ENCODE measurements around the gene MLKL. TPM values are rescaled to one million over a fixed set of nuclear protein-coding genes. Genes with fewer than 3 reads are reported as not detected.
"Not testable (repeated sequence)": the region's sequence is repeated elsewhere in the genome, so short reads cannot be mapped to it uniquely, and the experiment has no call there.

The MLKL gene
- polyA plus RNA-seq, 1 donor (not counting 4 experiments of a cell fraction or from before 2014, with no cell fraction given), result 12.5 TPM

GRCh38 chr16:74677868-74678267, 22.8 kb downstream of the MLKL start:
- no peak for FAIRE-seq
- H3K36me3 ChIP-seq (ENCODE audit: control insufficient read depth in 2 of 2, extremely low read depth in 1 of 2, insufficient read depth in 2 of 2, low read length in 2 of 2), result peaks cover 11 to 16% of the 10 kb centered on the region in 2 experiments
- dilution Hi-C loops (cut with MboI; ENCODE audit: extremely low pct_ligation_motif_present, low sequenced_read_pairs), result no loop called here

GRCh38 chr16:74673876-74674275, 26.8 kb downstream of the MLKL start:
- no peak for DNase-seq (ENCODE audit: low read depth, low spot score)
- no peaks in the 10 kb centered on the region for H3K27me3 ChIP-seq (ENCODE audit: control insufficient read depth, extremely low read depth, insufficient read depth, low read length)
- H3K4me3 ChIP-seq (ENCODE audit: control insufficient read depth in 2 of 3, extremely low read depth in 1 of 3, insufficient read depth in 2 of 3, low read depth in 1 of 3, low read length in 3 of 3), result no peak overlapping the region
- no peak overlapping the region for H3K4me2 ChIP-seq (ENCODE audit: control insufficient read depth, extremely low read depth, insufficient read depth, low read depth, low read length)
- dilution Hi-C loops (cut with MboI; ENCODE audit: extremely low pct_ligation_motif_present, low sequenced_read_pairs), result no loop called here
- no peaks in the 10 kb centered on the region for H4K20me1 ChIP-seq (ENCODE audit: control insufficient read depth, extremely low read depth, insufficient read depth, low read length)
- no peaks in the 10 kb centered on the region for H3K9me1 ChIP-seq (ENCODE audit: control insufficient read depth, extremely low read depth, insufficient read depth, low read length)
- no peaks in the 10 kb centered on the region for H3K9me3 ChIP-seq (ENCODE audit: control insufficient read depth, low read depth, low read length)
- no peaks in the 10 kb centered on the region for H3K79me2 ChIP-seq (ENCODE audit: control insufficient read depth, insufficient read depth, low read length)
- TF ChIP-seq EZH2 (IDR thresholded peaks at IDR 0.05; ENCODE audit: low read length) (no peak), CTCF (optimal IDR thresholded peaks at IDR 0.05 in 1 of 3, IDR thresholded peaks at IDR 0.05 in 1 of 3, conservative IDR thresholded peaks at IDR 0.05 in 1 of 3; ENCODE audit: extremely low read depth in 1 of 3, insufficient read depth in 2 of 3, low read length in 3 of 3) (no peak)
- FAIRE-seq, result no peak
- no peak overlapping the region for H3K27ac ChIP-seq (ENCODE audit: control insufficient read depth, insufficient read depth, low read length)
- H3K4me1 ChIP-seq (ENCODE audit: control insufficient read depth, extremely low read depth, insufficient read depth, low read length), result no peaks in the 10 kb centered on the region
- peaks cover 6 to 8% of the 10 kb centered on the region in 2 experiments for H3K36me3 ChIP-seq (ENCODE audit: control insufficient read depth in 2 of 2, extremely low read depth in 1 of 2, insufficient read depth in 2 of 2, low read length in 2 of 2)
- H3K9ac ChIP-seq (ENCODE audit: control insufficient read depth, extremely low read depth, insufficient read depth, low read length), result no peak overlapping the region
- H2AFZ ChIP-seq (ENCODE audit: control insufficient read depth, low read length), result no peak overlapping the region

More at GRCh38 chr16:74677868-74678267, 22.8 kb downstream of the MLKL start:
- Histone ChIP-seq H3K9ac (ENCODE audit: control insufficient read depth, extremely low read depth, insufficient read depth, low read length) (no peak overlapping the region), H3K9me3 (ENCODE audit: control insufficient read depth, low read depth, low read length) (no peaks in the 10 kb centered on the region), H4K20me1 (ENCODE audit: control insufficient read depth, extremely low read depth, insufficient read depth, low read length) (no peaks in the 10 kb centered on the region), H3K27me3 (ENCODE audit: control insufficient read depth, extremely low read depth, insufficient read depth, low read length) (no peaks in the 10 kb centered on the region), H3K79me2 (ENCODE audit: control insufficient read depth, insufficient read depth, low read length) (no peaks in the 10 kb centered on the region), H3K4me3 (ENCODE audit: control insufficient read depth in 2 of 3, extremely low read depth in 1 of 3, insufficient read depth in 2 of 3, low read depth in 1 of 3, low read length in 3 of 3) (no peak overlapping the region), H3K4me2 (ENCODE audit: control insufficient read depth, extremely low read depth, insufficient read depth, low read depth, low read length) (no peak overlapping the region), H2AFZ (ENCODE audit: control insufficient read depth, low read length) (no peak overlapping the region), H3K4me1 (ENCODE audit: control insufficient read depth, extremely low read depth, insufficient read depth, low read length) (no peaks in the 10 kb centered on the region), H3K9me1 (ENCODE audit: control insufficient read depth, extremely low read depth, insufficient read depth, low read length) (no peaks in the 10 kb centered on the region), H3K27ac (ENCODE audit: control insufficient read depth, insufficient read depth, low read length) (no peak overlapping the region)
- no peak for TF ChIP-seq EZH2 (IDR thresholded peaks at IDR 0.05; ENCODE audit: low read length)
- no peak for TF ChIP-seq CTCF (optimal IDR thresholded peaks at IDR 0.05 in 1 of 3, IDR thresholded peaks at IDR 0.05 in 1 of 3, conservative IDR thresholded peaks at IDR 0.05 in 1 of 3; ENCODE audit: extremely low read depth in 1 of 3, insufficient read depth in 2 of 3, low read length in 3 of 3)
- no peak for DNase-seq (ENCODE audit: low read depth, low spot score)

- H3K9me3 ChIP-seq (ENCODE audit: control insufficient read depth, low read depth, low read length); H3K9ac ChIP-seq (ENCODE audit: control insufficient read depth, extremely low read depth, insufficient read depth, low read length); H3K27me3 ChIP-seq (ENCODE audit: control insufficient read depth, extremely low read depth, insufficient read depth, low read length); H4K20me1 ChIP-seq (ENCODE audit: control insufficient read depth, extremely low read depth, insufficient read depth, low read length); H3K4me3 ChIP-seq (ENCODE audit: control insufficient read depth in 2 of 3, extremely low read depth in 1 of 3, insufficient read depth in 2 of 3, low read depth in 1 of 3, low read length in 3 of 3); H2AFZ ChIP-seq (ENCODE audit: control insufficient read depth, low read length); H3K27ac ChIP-seq (ENCODE audit: control insufficient read depth, insufficient read depth, low read length); DNase-seq (ENCODE audit: low read depth, low spot score); H3K4me2 ChIP-seq (ENCODE audit: control insufficient read depth, extremely low read depth, insufficient read depth, low read depth, low read length); dilution Hi-C loops (cut with MboI; ENCODE audit: extremely low pct_ligation_motif_present, low sequenced_read_pairs); H3K4me1 ChIP-seq (ENCODE audit: control insufficient read depth, extremely low read depth, insufficient read depth, low read length); H3K9me1 ChIP-seq (ENCODE audit: control insufficient read depth, extremely low read depth, insufficient read depth, low read length); FAIRE-seq: not testable (repeated sequence)
- H3K79me2 ChIP-seq (ENCODE audit: control insufficient read depth, insufficient read depth, low read length), result peaks cover 28% of the 10 kb centered on the region
- H3K36me3 ChIP-seq (ENCODE audit: control insufficient read depth in 2 of 2, extremely low read depth in 1 of 2, insufficient read depth in 2 of 2, low read length in 2 of 2), result peaks cover 10 to 11% of the 10 kb centered on the region in 2 experiments
Measured at GRCh38 chr16:74668877-74669276, 31.8 kb downstream of the MLKL start.

All from keratinocyte (primary cell).